ENCODE data around the gene ENOX1.

ENOX1 gene

GRCh38 chr13:43515531-43515930 lies 271.2 kb downstream of the ENOX1 start:
- no peak for TF ChIP-seq CTCF (IDR thresholded peaks at IDR 0.05; ENCODE audit: control insufficient read depth, insufficient read depth, low read depth, low read length, missing control alignments)
- no peak for DNase-seq (ENCODE audit: low read depth)
- no peak overlapping the region for H3K4me3 ChIP-seq (ENCODE audit: control insufficient read depth, low read depth, low read length)

DNA sequence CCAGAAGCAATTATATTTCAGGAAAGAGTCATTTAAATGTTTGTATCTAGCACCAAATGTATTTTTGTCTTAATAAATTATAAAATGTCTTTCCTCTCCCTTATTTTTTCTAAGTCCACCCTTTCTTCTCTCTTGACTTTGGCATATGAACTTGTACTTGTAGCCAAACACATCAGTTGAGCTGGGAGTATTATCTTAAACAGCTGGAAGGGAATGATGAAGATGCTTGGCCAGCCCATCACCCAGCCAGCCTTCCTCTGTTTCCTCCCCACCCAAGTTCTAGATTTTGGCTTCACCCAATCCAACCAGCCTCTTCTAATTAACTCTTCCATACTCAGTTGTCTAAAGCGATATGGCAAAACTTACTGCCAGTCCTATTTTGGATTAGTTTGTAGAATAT lies 272.5 kb downstream of the ENOX1 start:
- DNase-seq (ENCODE audit: low read depth), result no peak
- no peak for TF ChIP-seq CTCF (IDR thresholded peaks at IDR 0.05; ENCODE audit: control insufficient read depth, insufficient read depth, low read depth, low read length, missing control alignments)
- no peak overlapping the region for H3K4me3 ChIP-seq (ENCODE audit: control insufficient read depth, low read depth, low read length)

DNA sequence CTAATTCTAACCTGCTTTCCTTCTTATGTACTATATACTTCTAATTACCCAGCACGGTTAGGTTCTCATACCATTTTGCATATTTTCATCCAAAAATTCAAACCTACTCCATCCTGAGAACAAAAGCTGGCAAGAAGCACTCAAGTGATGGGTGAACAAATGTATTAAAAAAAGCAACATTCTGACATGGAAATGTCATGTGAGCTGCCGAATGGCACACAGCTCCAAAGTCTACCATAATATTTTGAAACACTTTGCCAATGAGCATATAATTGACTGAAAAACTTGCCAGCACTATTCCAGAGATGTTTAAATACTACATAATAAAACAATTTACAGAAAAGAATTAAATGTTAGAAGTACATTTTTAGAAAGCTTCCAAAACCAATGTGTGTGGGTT lies 274.6 kb downstream of the ENOX1 start:
- DNase-seq (ENCODE audit: low read depth), result no peak
- H3K4me3 ChIP-seq (ENCODE audit: control insufficient read depth, low read depth, low read length), result no peak overlapping the region
- TF ChIP-seq CTCF (IDR thresholded peaks at IDR 0.05; ENCODE audit: control insufficient read depth, insufficient read depth, low read depth, low read length, missing control alignments), result no peak

DNA sequence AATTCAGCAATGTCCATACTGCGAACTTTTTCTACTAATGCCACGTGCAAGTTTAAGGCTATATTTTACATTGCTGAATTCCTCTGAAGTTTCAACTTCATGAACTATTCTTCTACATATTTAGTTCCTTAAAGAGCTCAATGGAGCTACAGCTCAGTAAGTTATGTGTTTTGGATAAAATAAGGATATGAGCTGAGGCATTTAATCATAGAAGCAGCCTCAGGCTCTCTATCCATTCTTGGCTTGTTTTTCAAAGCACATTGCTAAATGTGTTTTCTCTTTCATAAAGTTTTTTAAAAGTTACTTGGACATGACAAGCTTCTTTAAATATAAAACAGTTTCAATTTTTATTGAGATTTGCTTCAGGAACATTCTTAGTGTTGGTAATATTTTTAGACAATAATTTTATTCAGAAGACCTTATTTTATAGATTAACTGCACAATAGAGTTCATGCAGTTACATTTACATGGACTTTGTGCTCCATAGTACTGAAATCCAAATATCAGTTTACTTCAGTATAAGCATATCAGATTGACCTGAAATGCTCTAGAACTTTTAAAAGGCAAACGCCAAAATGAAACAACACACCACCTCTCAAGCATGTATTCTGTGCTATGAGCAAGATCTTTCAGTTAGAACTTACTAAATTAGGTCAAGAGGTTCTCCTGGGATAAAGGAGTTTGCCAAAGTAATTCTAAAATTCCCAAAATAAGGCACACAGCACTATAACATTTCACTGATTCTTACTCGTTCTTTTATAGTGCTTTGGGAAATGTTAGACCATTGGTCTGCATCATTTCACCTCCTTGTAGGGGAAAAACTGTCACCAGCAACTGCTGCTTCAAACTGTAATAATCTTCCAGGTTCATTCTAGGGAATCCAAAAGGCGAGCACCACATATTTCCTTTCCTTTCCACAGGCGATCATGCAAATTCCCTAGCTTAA lies 275.5 kb downstream of the ENOX1 start:
- DNase-seq (ENCODE audit: low read depth), result no peak
- H3K4me3 ChIP-seq (ENCODE audit: control insufficient read depth, low read depth, low read length), result no peak overlapping the region
- no peak for TF ChIP-seq CTCF (IDR thresholded peaks at IDR 0.05; ENCODE audit: control insufficient read depth, insufficient read depth, low read depth, low read length, missing control alignments)

- H3K4me3 ChIP-seq (ENCODE audit: control insufficient read depth, low read depth, low read length), result no peak overlapping the region
- DNase-seq (ENCODE audit: low read depth), result no peak
- TF ChIP-seq CTCF (IDR thresholded peaks at IDR 0.05; ENCODE audit: control insufficient read depth, insufficient read depth, low read depth, low read length, missing control alignments), result no peak
Measured at GRCh38 chr13:43495732-43496131, 291.0 kb downstream of the ENOX1 start.

DNA sequence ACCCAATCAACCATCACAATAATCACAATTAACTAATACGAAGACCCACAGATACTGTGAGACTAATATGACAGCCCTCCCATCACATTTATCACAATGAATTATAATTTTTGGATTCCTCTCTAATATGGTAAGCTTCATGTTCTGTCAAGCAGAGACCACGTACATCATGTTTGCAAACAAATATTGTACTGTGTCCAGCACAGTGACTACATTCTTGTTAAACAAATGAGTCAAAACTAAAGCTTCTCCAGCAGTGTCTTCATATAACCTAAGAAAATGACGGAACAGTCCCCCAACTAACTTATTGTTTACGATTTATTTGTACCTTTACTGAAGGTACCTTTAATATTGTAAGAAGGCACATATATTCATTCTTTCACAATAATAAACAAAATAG lies 292.6 kb downstream of the ENOX1 start:
- H3K4me3 ChIP-seq (ENCODE audit: control insufficient read depth, low read depth, low read length), result no peak overlapping the region
- no peak for TF ChIP-seq CTCF (IDR thresholded peaks at IDR 0.05; ENCODE audit: control insufficient read depth, insufficient read depth, low read depth, low read length, missing control alignments)
- no peak for DNase-seq (ENCODE audit: low read depth)

Measured in AG09309 (cell line).